HepG2 (cell line): ENCODE results near the gene RFC2.

Experiments used
- CBX2 ChIP-seq, 2 experiments: fragments of 200-600 bp in 1 of 2; sonication (generic); formaldehyde crosslinking in 1 of 2; IDR thresholded peaks; 2 replicates each; pipeline versions ENCODE4 v1.7.0 to v1.8.1; 2018 to 2022; ENCODE audit warnings: low read depth in 2 of 2, low read length in 1 of 2, mild to moderate bottlenecking in 1 of 2, missing genetic modification reagents in 1 of 2
- CEBPG ChIP-seq: IDR thresholded peaks from 2 replicates; pipeline ENCODE4 v1.6.1; 2016
- MIER3 ChIP-seq: IDR thresholded peaks from 2 replicates; pipeline ENCODE4 v1.6.1; 2016; ENCODE audit warnings: missing compliant biosample characterization, borderline replicate concordance
- MYC ChIP-seq: sonication (generic); formaldehyde crosslinking; IDR thresholded peaks from 2 replicates; pipeline ENCODE4 v1.9.0; 2021; ENCODE audit warnings: missing genetic modification reagents, borderline replicate concordance
- RERE ChIP-seq: IDR thresholded peaks from 2 replicates; pipeline ENCODE4 v1.6.1; 2016; ENCODE audit warnings: low read depth, missing genetic modification reagents, missing compliant biosample characterization
- SP2 ChIP-seq: sonication (generic); formaldehyde crosslinking; IDR thresholded peaks from 2 replicates; pipeline ENCODE4 v1.5.1; 2020; ENCODE audit warnings: mild to moderate bottlenecking, missing genetic modification reagents
- TCF12 ChIP-seq, 2 experiments: fragments of 450-650 bp in 1 of 2; sonication (generic) in 1 of 2; formaldehyde crosslinking in 1 of 2; IDR thresholded peaks; 2 replicates each; pipeline versions ENCODE4 v1.6.1 to v1.8.0; 2017 to 2022; ENCODE audit warnings: antibody characterized with exemption in 1 of 2, mild to moderate bottlenecking in 1 of 2, missing genetic modification reagents in 1 of 2, moderate library complexity in 1 of 2
- ZBTB1 ChIP-seq: sonication (generic); formaldehyde crosslinking; IDR thresholded peaks from 2 replicates; pipeline ENCODE4 v1.4.0; 2020; ENCODE audit warnings: missing genetic modification reagents, borderline replicate concordance
- ZFP1 ChIP-seq: IDR thresholded peaks from 2 replicates; pipeline ENCODE4 v1.6.1; 2016
- ZNF629 ChIP-seq: sonication (generic); formaldehyde crosslinking; conservative IDR thresholded peaks from 2 replicates; pipeline ENCODE4 v1.5.0; 2020; ENCODE audit warnings: missing genetic modification reagents
- ZSCAN29 ChIP-seq: sonication (generic); formaldehyde crosslinking; conservative IDR thresholded peaks from 2 replicates; pipeline ENCODE4 v1.4.0; 2020; ENCODE audit warnings: mild to moderate bottlenecking, missing genetic modification reagents
- TF ChIP-seq, protein P1 (sequence below): sonication (generic); formaldehyde crosslinking; IDR thresholded peaks from 2 replicates; pipeline ENCODE4 v1.5.0; 2020; ENCODE audit warnings: mild to moderate bottlenecking, missing genetic modification reagents, moderate library complexity

- TF ChIP-seq ZBTB1 (CRISPR knock-in tag) (no peak), CBX2 (IDR thresholded peaks at IDR 0.05; ENCODE audit: low read depth, low read length) (no peak), CBX2 (CRISPR knock-in tag; IDR thresholded peaks at IDR 0.05; ENCODE audit: low read depth) (no peak), MIER3 (CRISPR knock-in tag) (no peak), ZFP1 (CRISPR knock-in tag) (no peak), TCF12 (IDR thresholded peaks at IDR 0.05) (no peak), TCF12 (CRISPR knock-in tag; IDR thresholded peaks at IDR 0.05) (no peak), RERE (CRISPR knock-in tag) (no peak), MYC (CRISPR knock-in tag) (no peak), SP2 (CRISPR knock-in tag) (no peak), CEBPG (no peak), ZSCAN29 (CRISPR knock-in tag) (no peak), ZNF629 (CRISPR knock-in tag) (no peak)
- TF ChIP-seq, protein P1, sequence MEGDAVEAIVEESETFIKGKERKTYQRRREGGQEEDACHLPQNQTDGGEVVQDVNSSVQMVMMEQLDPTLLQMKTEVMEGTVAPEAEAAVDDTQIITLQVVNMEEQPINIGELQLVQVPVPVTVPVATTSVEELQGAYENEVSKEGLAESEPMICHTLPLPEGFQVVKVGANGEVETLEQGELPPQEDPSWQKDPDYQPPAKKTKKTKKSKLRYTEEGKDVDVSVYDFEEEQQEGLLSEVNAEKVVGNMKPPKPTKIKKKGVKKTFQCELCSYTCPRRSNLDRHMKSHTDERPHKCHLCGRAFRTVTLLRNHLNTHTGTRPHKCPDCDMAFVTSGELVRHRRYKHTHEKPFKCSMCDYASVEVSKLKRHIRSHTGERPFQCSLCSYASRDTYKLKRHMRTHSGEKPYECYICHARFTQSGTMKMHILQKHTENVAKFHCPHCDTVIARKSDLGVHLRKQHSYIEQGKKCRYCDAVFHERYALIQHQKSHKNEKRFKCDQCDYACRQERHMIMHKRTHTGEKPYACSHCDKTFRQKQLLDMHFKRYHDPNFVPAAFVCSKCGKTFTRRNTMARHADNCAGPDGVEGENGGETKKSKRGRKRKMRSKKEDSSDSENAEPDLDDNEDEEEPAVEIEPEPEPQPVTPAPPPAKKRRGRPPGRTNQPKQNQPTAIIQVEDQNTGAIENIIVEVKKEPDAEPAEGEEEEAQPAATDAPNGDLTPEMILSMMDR (CRISPR knock-in tag) = no peak
These were observed 8.6 kb upstream of the RFC2 start for GRCh38 chr7:74262639-74263398.
